Measurements from ENCODE around the gene VTN.

GRCh38 chr17:28372945-28373274 lies 2.8 kb upstream of the VTN start:
- TF ChIP-seq CTCF (conservative IDR thresholded peaks at IDR 0.05; ENCODE audit: low read length) (no peak), EZH2phosphoT487 (IDR thresholded peaks at IDR 0.05; ENCODE audit: borderline replicate concordance, low read depth, low read length) (no peak)
